Suprapubic skin (tissue), 4 donors: Measurements from ENCODE around the gene CSNK1G2. TPM values are rescaled to one million over a fixed set of nuclear protein-coding genes. Genes with fewer than 3 reads are reported as not detected.
A peak's percentile ranks its signal among the peaks of the same experiment; 100 is the strongest.

Experiments
- DNase-seq, 2 donors: peaks; one replicate each; pipeline ENCODE4 v3.0.0-alpha.2; 2019; ENCODE audit warnings: low spot score in 2 of 2
- H3K27ac ChIP-seq: fragments of 200-600 bp; sonication (generic); one replicate; pipeline ENCODE4 v1.5.1; 2019
- H3K27me3 ChIP-seq: fragments of 200-600 bp; sonication (generic); one replicate; pipeline ENCODE4 v1.5.1; 2019
- H3K36me3 ChIP-seq: fragments of 200-600 bp; sonication (generic); one replicate; pipeline ENCODE4 v1.5.1; 2019
- H3K4me1 ChIP-seq: fragments of 200-600 bp; sonication (generic); one replicate; pipeline ENCODE4 v1.5.1; 2019
- H3K4me3 ChIP-seq: fragments of 200-600 bp; sonication (generic); one replicate; pipeline ENCODE4 v1.5.1; 2019; ENCODE audit warnings: mild to moderate bottlenecking
- H3K9me3 ChIP-seq: fragments of 200-600 bp; sonication (generic); one replicate; pipeline ENCODE4 v1.5.1; 2019
- EP300 ChIP-seq: sonication (generic); formaldehyde crosslinking; IDR thresholded peaks from one replicate; pipeline ENCODE4 v1.6.1; 2017; ENCODE audit warnings: antibody characterized with exemption
- POLR2A ChIP-seq, 2 donors: fragments of 450-650 bp; IDR thresholded peaks; one replicate each; pipeline ENCODE4 v1.6.1; 2017; ENCODE audit warnings: antibody characterized with exemption in 2 of 2, mild to moderate bottlenecking in 2 of 2, moderate library complexity in 2 of 2
- POLR2AphosphoS5 ChIP-seq, 3 donors: sonication (generic); formaldehyde crosslinking; IDR thresholded peaks; one replicate each; pipeline ENCODE4 v1.6.1; 2017; ENCODE audit warnings: antibody characterized with exemption in 3 of 3
- WGBS: methylation state at CpG from one replicate; pipeline ENCODE4 v1.1.5; 2018; 5-methylcytosine and 5-hydroxymethylcytosine counted together
- total RNA-seq, 4 donors: library from RNA; depleted of rRNA; stranded (reverse); fragments of >200 nt; gene quantifications; one replicate each; pipeline ENCODE4 v1.1.0, GENCODE V29; 2016
- TF ChIP-seq, protein P1 (sequence below), 2 donors: fragments of 200-600 bp in 1 of 2; fragments of 450-650 bp in 1 of 2; sonication (generic) in 1 of 2; IDR thresholded peaks; one replicate each; pipeline ENCODE4 v1.5.1; 2016 to 2019; ENCODE audit warnings: antibody characterized with exemption in 2 of 2, mild to moderate bottlenecking in 1 of 2, moderate library complexity in 1 of 2

Gene CSNK1G2
- total RNA-seq, 4 donors from 2014 or later, result 46.1 to 89.0 (median 59.3) TPM

DNA sequence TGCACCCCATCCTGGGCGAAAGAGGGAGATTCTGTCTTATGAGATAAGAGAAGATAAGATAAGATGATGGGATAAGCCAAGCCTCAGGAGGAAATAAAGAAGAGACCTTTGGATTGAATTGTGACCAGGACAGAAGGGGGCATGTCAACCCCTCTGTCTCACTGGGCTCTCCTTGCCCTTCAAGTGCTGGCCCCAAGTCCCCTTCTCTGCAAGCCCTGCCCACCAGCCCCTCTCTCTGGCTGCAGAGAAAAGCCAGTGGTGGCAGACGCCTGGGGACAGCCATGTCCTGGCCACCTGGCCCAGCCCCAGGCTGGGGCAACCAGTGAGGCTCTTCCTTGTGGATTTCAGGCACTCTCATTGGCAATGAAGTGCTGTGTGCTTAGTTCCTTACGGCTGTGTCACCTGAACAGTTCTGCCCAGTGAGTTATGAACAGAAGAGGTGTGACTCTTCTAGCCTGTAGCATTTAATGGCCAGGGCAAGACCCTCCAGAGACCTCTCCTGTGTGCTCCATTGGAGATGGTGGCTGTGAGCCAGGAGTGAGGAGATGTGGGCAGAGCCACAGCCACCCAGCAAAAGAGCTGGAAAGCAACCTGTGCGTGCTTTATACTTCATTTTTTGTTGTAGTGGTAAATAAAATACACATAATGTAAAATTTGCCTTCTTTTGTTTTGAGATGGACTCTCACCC lies 80.6 kb downstream of the CSNK1G2 start:
- 76% methylated on average over 4 of the region's 4 CpGs for WGBS
- Histone ChIP-seq H3K36me3 (no peaks in the 10 kb centered on the region), H3K4me3 (no peak overlapping the region), H3K27me3 (no peaks in the 10 kb centered on the region), H3K4me1 (peaks cover 13% of the 10 kb centered on the region), H3K9me3 (peaks cover 3% of the 10 kb centered on the region), H3K27ac (no peak overlapping the region)
- TF ChIP-seq POLR2A (IDR thresholded peaks at IDR 0.05) (no peak), EP300 (no peak), POLR2AphosphoS5 (IDR thresholded peaks at IDR 0.05) (no peak)
- TF ChIP-seq, protein P1, sequence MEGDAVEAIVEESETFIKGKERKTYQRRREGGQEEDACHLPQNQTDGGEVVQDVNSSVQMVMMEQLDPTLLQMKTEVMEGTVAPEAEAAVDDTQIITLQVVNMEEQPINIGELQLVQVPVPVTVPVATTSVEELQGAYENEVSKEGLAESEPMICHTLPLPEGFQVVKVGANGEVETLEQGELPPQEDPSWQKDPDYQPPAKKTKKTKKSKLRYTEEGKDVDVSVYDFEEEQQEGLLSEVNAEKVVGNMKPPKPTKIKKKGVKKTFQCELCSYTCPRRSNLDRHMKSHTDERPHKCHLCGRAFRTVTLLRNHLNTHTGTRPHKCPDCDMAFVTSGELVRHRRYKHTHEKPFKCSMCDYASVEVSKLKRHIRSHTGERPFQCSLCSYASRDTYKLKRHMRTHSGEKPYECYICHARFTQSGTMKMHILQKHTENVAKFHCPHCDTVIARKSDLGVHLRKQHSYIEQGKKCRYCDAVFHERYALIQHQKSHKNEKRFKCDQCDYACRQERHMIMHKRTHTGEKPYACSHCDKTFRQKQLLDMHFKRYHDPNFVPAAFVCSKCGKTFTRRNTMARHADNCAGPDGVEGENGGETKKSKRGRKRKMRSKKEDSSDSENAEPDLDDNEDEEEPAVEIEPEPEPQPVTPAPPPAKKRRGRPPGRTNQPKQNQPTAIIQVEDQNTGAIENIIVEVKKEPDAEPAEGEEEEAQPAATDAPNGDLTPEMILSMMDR (IDR thresholded peaks at IDR 0.05), result no peak
- DNase-seq, result no peak

DNA sequence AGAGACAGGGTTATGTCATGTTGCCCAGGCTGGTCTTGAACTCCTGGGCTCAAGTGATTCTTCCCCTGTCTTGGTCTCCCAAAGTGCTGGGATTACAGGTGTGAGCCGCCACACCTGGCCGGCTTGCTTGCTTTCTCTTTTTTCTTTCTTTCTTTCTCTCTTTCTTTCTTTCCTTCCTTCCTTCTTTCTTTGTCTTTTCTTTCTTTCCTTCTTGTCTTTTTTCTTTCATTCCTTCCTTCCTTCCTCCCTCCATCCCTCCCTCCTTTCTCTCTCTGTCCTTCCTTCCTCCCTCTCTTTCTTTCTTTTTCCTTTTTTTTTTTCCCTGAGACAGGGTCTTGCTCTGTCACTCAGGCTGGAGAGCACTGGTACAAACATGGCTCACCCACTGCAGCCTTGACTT lies 81.3 kb downstream of the CSNK1G2 start:
- WGBS, result 93% methylated on average over 2 of the region's 2 CpGs
- H3K27me3 ChIP-seq, result no peaks in the 10 kb centered on the region
- no peak for DNase-seq
- H3K27ac ChIP-seq, result no peak overlapping the region
- TF ChIP-seq, protein P1 (IDR thresholded peaks at IDR 0.05), result no peak
- TF ChIP-seq POLR2A (IDR thresholded peaks at IDR 0.05), result no peak
- no peak for TF ChIP-seq EP300
- no peak for TF ChIP-seq POLR2AphosphoS5 (IDR thresholded peaks at IDR 0.05)
- H3K36me3 ChIP-seq, result no peaks in the 10 kb centered on the region
- H3K4me1 ChIP-seq, result peaks cover 15% of the 10 kb centered on the region
- H3K4me3 ChIP-seq, result no peak overlapping the region
- peaks cover 3% of the 10 kb centered on the region for H3K9me3 ChIP-seq

DNA sequence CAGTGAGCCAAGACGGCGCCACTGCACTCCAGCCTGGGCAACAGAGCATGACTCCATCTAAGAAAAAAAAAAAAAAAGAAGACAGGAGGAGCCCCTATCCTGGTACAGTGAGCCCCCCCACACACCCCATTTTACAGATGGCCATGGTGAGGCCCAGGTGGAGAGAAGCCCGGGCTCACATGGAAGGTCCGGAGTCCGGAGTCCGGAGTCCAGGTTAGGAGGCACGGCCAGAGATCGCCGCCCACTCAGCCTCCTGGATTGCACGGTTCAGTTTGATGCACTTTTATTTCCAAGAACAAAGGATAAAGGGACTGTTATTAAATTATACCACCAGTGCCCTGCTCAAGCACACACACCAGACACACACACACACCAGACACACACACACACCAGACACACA lies 85.8 kb downstream of the CSNK1G2 start:
- no peaks in the 10 kb centered on the region for H3K27me3 ChIP-seq
- DNase-seq, result no peak
- no peak overlapping the region for H3K4me3 ChIP-seq
- no peak overlapping the region for H3K27ac ChIP-seq
- WGBS, result 86% methylated on average over 10 of the region's 10 CpGs
- no peak for TF ChIP-seq POLR2A (IDR thresholded peaks at IDR 0.05)
- TF ChIP-seq, protein P1 (IDR thresholded peaks at IDR 0.05), result no peak
- TF ChIP-seq POLR2AphosphoS5 (IDR thresholded peaks at IDR 0.05), result no peak
- TF ChIP-seq EP300, result no peak
- peaks cover 3% of the 10 kb centered on the region for H3K9me3 ChIP-seq
- peaks cover 38% of the 10 kb centered on the region for H3K4me1 ChIP-seq
- H3K36me3 ChIP-seq, result no peaks in the 10 kb centered on the region

DNA sequence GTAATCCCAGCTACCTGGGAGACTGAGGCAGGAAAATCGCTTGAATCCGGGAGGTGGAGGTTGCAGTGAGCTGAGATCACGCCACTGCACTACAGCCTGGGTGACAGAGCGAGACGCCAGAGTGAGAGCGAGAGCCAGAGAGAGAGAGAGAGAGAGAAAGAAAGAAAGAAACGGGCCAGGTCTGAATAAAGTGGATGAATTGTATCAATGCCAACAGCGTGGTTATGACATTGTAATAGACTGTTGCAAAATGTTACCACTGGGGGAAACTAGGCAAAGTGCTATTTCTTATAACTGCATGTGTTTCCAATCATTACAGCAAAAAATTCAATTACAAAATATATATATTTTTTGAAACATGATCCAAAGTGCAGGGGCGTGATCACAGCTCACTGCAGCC lies 86.4 kb downstream of the CSNK1G2 start:
- H3K27ac ChIP-seq, result no peak overlapping the region
- H3K4me1 ChIP-seq, result peaks cover 44% of the 10 kb centered on the region
- WGBS, result 49% methylated on average over 9 of the region's 9 CpGs
- H3K4me3 ChIP-seq, result no peak overlapping the region
- peaks cover 3% of the 10 kb centered on the region for H3K9me3 ChIP-seq
- no peaks in the 10 kb centered on the region for H3K27me3 ChIP-seq
- DNase-seq, result no peak
- TF ChIP-seq EP300, result no peak
- TF ChIP-seq, protein P1 (IDR thresholded peaks at IDR 0.05), result no peak
- no peak for TF ChIP-seq POLR2A (IDR thresholded peaks at IDR 0.05)
- peak in 2 of 3 donors; percentile 32 to 78 for TF ChIP-seq POLR2AphosphoS5 (IDR thresholded peaks at IDR 0.05)
- H3K36me3 ChIP-seq, result no peaks in the 10 kb centered on the region

Other genes with a start within 250 kb of the CSNK1G2 start
- gene ONECUT3, start 187.7 kb upstream of the CSNK1G2 start, total RNA-seq, result not detected
- 1 to 10 TPM; 1.5 to 3.8 (median 1.8) TPM for gene ATP8B3, start 128.9 kb upstream of the CSNK1G2 start, total RNA-seq
- gene REXO1, start 92.7 kb upstream of the CSNK1G2 start, total RNA-seq, result 10 to 100 TPM; 31.8 to 63.1 (median 38.3) TPM
- 10 to 100 TPM; 12.1 to 30.8 (median 20.9) TPM for gene KLF16, start 77.6 kb upstream of the CSNK1G2 start, total RNA-seq
- gene ABHD17A, start 55.7 kb upstream of the CSNK1G2 start, total RNA-seq, result 100 to 1,000 TPM in 3 of 4 donors, 10 to 100 TPM in 1; 82.3 to 120 (median 110) TPM
- gene ADAT3, start 35.8 kb upstream of the CSNK1G2 start, total RNA-seq, result 10 to 100 TPM; 13.4 to 26.7 (median 22.3) TPM
- 100 to 1,000 TPM in 2 of 4 donors, 10 to 100 TPM in 2; 68.1 to 119 (median 103) TPM for gene SCAMP4, start 35.8 kb upstream of the CSNK1G2 start, total RNA-seq
- 100 to 1,000 TPM in 1 of 4 donors, 10 to 100 TPM in 3; 83.0 to 101 (median 90.3) TPM for gene BTBD2, start 74.5 kb downstream of the CSNK1G2 start, total RNA-seq
- gene MKNK2, start 110.1 kb downstream of the CSNK1G2 start, total RNA-seq, result 100 to 1,000 TPM; 209 to 249 (median 219) TPM
- gene MOB3A, start 155.2 kb downstream of the CSNK1G2 start, total RNA-seq, result 10 to 100 TPM; 23.7 to 29.4 (median 28.1) TPM
- gene IZUMO4, start 155.7 kb downstream of the CSNK1G2 start, total RNA-seq, result 1 to 10 TPM; 2.1 to 8.1 (median 6.4) TPM
- gene AP3D1, start 210.4 kb downstream of the CSNK1G2 start, total RNA-seq, result 10 to 100 TPM; 65.4 to 99.4 (median 85.4) TPM
- 10 to 100 TPM; 21.6 to 36.8 (median 25.7) TPM for gene DOT1L, start 222.8 kb downstream of the CSNK1G2 start, total RNA-seq